ENCODE measurements around the gene PMVK. TPM values are rescaled to one million over a fixed set of nuclear protein-coding genes. Genes with fewer than 3 reads are reported as not detected.

Gene PMVK
- total and polyA plus RNA-seq, 4 donors: 18.4 to 48.8 (median 43.4) TPM

DNA sequence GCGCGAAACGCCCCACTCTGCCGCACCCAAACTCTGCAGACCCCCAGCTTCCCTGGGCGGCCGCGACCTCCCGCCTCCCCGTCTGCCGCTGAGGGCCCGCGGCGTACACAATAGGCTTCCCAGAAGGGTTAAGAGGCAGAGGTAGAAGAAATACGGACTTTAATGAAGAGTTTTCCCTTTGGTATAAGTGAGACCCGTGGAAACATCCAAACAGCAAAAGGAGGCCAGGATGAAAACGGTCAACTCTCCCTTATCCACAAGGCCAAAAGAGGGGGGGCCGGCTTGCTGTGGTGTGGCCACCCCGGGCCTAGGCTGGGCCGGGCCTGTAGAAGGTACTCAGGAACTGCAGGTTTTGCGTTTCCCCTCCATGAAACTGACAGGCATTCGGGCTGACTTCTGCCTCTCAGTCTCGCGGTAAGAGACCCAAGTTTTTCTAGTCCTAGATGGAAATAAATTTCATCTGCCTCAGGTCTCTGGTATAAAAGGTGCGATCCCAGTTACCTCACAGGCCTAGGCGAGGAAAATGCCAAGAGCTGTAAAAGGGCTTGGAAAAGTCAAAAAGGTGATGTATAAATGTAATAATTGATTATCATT is 25.7 kb upstream of the PMVK start:
- Histone ChIP-seq H3K9ac (ENCODE audit: insufficient read depth in 1 of 2, low read length in 2 of 2) (peak overlapping the region; percentile 76 to 77), H3K36me3 (ENCODE audit: control insufficient read depth in 4 of 4, insufficient read depth in 4 of 4, low read length in 4 of 4) (peaks cover 15 to 41% (median 32%) of the 10 kb centered on the region in 4 donors), H3K4me3 (peak overlapping the region; percentile 88), H3K27ac (ENCODE audit: low read depth in 1 of 2, low read length in 1 of 2) (peak overlapping the region; percentile 99), H3K27me3 (ENCODE audit: control insufficient read depth in 3 of 3, insufficient read depth in 3 of 3, low read length in 2 of 3) (no peaks in the 10 kb centered on the region), H3K9me3 (ENCODE audit: control insufficient read depth in 4 of 4, insufficient read depth in 3 of 4, low read length in 3 of 4) (no peaks in the 10 kb centered on the region), H3K4me1 (ENCODE audit: control insufficient read depth in 5 of 5, insufficient read depth in 5 of 5, low read length in 5 of 5) (peaks cover 5 to 23% (median 6%) of the 10 kb centered on the region in 5 donors)
- WGBS, 2 donors: 3 to 4% methylated on average over 25 of the region's 25 CpGs
- TF ChIP-seq CTCF (IDR thresholded peaks at IDR 0.05; ENCODE audit: control extremely low read depth, extremely low read depth): no peak
- no peak for ATAC-seq (ENCODE audit: insufficient read depth, low FRiP score)
- peak in 1 of 3 donors; percentile 39 for DNase-seq

DNA sequence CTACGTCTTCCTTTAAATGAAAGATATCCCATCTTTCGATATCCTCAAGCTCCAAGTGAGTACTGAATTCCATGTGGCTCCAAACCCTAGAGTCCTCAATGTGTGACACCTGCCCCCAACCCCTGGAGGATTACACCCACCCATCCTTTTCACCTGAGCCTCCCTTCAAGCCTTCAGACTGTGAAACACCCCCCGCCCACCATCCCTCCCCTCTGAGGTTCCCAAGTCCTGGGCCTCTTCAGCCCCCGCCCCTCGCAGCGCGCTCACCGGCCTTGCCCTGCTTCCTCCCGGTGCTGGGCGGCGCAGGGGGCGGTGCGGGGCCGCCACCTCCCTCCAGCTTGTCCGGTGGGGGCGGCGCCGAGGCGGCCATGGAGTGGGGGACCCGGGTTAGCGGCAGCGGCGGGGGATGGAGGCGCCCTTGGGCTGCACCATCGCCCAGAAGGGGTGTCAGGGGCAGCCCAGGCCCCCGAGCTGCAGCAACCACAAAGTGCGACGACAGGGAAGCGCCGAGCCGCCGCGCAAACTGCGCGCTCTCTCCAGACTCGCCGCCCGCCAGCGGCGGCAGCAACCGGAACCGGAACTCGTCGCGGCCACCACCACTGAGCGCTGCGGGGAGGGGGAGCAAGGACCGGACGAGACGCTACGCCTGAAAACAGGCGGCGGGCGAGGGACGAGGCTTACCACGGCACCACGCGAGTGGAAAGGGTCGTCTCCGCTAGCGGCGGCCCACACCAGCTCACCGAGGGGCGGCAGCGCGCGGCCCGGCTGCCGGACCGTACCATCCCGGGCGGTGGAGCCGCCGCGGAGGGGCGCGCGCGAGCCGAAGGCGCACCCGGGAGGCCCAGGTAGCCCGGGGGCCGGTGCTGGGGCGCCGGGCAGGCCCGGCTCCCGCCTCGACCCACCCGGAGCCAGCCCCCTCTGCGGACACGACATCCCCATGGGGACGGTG is 25.0 kb upstream of the PMVK start, which contains the start of gene PYGO2:
TSS of gene PYGO2 (minus strand) at position 576 of the 949 bp plus-strand sequence. CDS start at position 370, 206 bp downstream.
- Histone ChIP-seq H3K27me3 (ENCODE audit: control insufficient read depth in 3 of 3, insufficient read depth in 3 of 3, low read length in 2 of 3) (no peaks in the 10 kb centered on the region), H3K4me3 (peak within 1 kb of the TSS; percentile 88), H3K27ac (ENCODE audit: low read depth in 1 of 2, low read length in 1 of 2) (peak within 1 kb of the TSS; percentile 99), H3K36me3 (ENCODE audit: control insufficient read depth in 4 of 4, insufficient read depth in 4 of 4, low read length in 4 of 4) (peaks cover 11 to 38% (median 25%) of the 10 kb centered on the region in 4 donors), H3K9ac (ENCODE audit: insufficient read depth in 1 of 2, low read length in 2 of 2) (peak within 1 kb of the TSS; percentile 76 to 77), H3K4me1 (ENCODE audit: control insufficient read depth in 5 of 5, insufficient read depth in 5 of 5, low read length in 5 of 5) (peaks cover 8 to 31% (median 13%) of the 10 kb centered on the region in 5 donors), H3K9me3 (ENCODE audit: control insufficient read depth in 4 of 4, insufficient read depth in 3 of 4, low read length in 3 of 4) (no peaks in the 10 kb centered on the region)
- DNase-seq (peak; percentile 81 to 87 (median 84)), ATAC-seq (ENCODE audit: insufficient read depth, low FRiP score) (peak; percentile 89)
- 0 to 1% methylated on average over 56 to 93 of the region's 93 CpGs for WGBS, 2 donors
- peak; percentile 27 for TF ChIP-seq CTCF (IDR thresholded peaks at IDR 0.05; ENCODE audit: control extremely low read depth, extremely low read depth)

DNA sequence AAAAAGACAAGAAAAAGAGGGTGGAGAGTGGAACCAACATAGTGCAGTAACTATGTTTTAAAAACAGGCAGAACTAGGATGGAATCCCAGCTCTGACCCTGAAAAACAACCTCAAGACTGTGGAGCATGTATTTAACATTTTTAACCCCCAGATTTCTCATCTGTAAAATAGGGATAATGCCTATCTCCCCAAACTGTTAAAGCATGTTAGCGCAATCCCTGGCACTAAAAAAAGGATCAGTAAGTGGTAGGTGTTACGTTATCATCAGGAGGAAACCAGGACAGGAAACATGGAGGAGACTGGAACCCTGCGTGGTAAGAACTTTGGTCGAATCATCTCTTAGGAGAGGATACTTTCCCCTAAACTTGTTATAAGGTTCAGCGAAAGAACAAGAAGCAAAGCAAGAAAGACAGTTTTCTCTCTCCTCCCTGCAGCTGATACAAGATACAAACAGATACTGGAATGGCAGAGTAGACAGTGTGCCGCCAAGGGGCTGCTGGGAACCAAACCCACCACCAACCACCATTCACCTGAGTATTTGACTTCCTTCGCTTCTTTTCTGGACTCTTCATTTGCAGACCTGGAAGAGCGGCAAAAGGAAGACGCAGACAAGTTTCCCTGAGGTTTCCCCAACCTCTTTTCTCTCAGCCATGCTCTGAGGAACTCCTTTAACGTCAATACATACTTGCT is 24.1 kb upstream of the PMVK start:
- WGBS, 2 donors: 14 to 23% methylated on average over 10 of the region's 10 CpGs
- H3K36me3 ChIP-seq (ENCODE audit: control insufficient read depth in 4 of 4, insufficient read depth in 4 of 4, low read length in 4 of 4): peaks cover 8 to 30% (median 19%) of the 10 kb centered on the region in 4 donors
- no peak for ATAC-seq (ENCODE audit: insufficient read depth, low FRiP score)
- H3K27me3 ChIP-seq (ENCODE audit: control insufficient read depth in 3 of 3, insufficient read depth in 3 of 3, low read length in 2 of 3): no peaks in the 10 kb centered on the region
- peak overlapping the region; percentile 88 for H3K4me3 ChIP-seq
- H3K27ac ChIP-seq (ENCODE audit: low read depth in 1 of 2, low read length in 1 of 2): peak overlapping the region; percentile 23 to 99
- DNase-seq: no peak
- H3K9ac ChIP-seq (ENCODE audit: insufficient read depth in 1 of 2, low read length in 2 of 2): peak overlapping the region; percentile 19 to 65
- H3K4me1 ChIP-seq (ENCODE audit: control insufficient read depth in 5 of 5, insufficient read depth in 5 of 5, low read length in 5 of 5): peaks cover 8 to 33% (median 13%) of the 10 kb centered on the region in 5 donors
- TF ChIP-seq CTCF (IDR thresholded peaks at IDR 0.05; ENCODE audit: control extremely low read depth, extremely low read depth): no peak
- no peaks in the 10 kb centered on the region for H3K9me3 ChIP-seq (ENCODE audit: control insufficient read depth in 4 of 4, insufficient read depth in 3 of 4, low read length in 3 of 4)

Measured in lung (tissue), 12 donors.